ENCODE data around the gene TSKU. TPM values are rescaled to one million over a fixed set of nuclear protein-coding genes. Genes with fewer than 3 reads are reported as not detected.

The TSKU gene
- total RNA-seq, 2 experiments from 2014 or later = 1.5 to 1.8 TPM

DNA sequence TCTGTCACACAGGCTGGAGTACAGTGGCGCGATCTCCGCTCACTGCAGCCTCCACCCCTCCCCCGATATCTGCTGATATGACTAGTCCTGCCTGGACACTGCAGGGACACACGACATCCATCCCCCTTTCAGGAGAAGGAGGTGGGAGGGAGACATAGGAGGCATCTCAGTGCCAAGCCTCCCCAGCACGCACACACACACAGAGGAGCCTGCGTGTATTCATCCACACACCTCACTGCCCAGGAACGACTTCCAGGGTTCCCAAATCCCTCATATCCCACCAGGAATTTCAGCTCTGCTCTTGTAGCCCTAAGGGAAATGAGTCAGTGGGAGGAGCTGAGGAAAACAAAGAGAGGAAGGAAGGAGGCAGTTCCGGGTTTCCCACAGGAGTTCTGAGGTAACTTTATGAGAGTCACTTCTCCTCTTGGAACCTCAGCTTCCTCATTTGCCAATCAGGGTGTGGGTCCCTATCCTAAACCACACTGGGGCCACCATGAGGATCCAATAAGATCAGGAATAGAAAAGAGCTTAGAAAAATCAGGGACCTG is 40.4 kb downstream of the TSKU start:
- Histone ChIP-seq H3K9me3 (ENCODE audit: low read length) (0 out of 2 replicates have a peak, but pooled peaks cover 7% of the 10 kb centered on the region), H3K4me2 (ENCODE audit: low read length) (no peak overlapping the region), H4K20me1 (ENCODE audit: insufficient read depth, low read length) (no peaks in the 10 kb centered on the region), H3K36me3 (ENCODE audit: insufficient read depth, low read length) (no peaks in the 10 kb centered on the region), H3K27ac (ENCODE audit: low read depth, low read length, poor library complexity, severe bottlenecking) (no peak overlapping the region), H3K4me1 (ENCODE audit: insufficient read depth, low read length, poor library complexity, severe bottlenecking) (peaks cover 6% of the 10 kb centered on the region), H3K4me3 (ENCODE audit: low read depth, low read length, poor library complexity, severe bottlenecking) (no peak overlapping the region), H3K79me2 (ENCODE audit: insufficient read depth, low read depth, low read length) (no peaks in the 10 kb centered on the region), H3K9me2 (ENCODE audit: insufficient read depth, low read length) (no peaks in the 10 kb centered on the region), H2AFZ (ENCODE audit: low read length) (no peak overlapping the region)
- no TSS peak for BruUV-seq (replicated peaks)
- CTCF ChIA-PET (ENCODE audit: unreplicated experiment) = no interaction called here
- no peak for DNase-seq (ENCODE audit: low spot score)
- TF ChIP-seq EZH2phosphoT487 (IDR thresholded peaks at IDR 0.05; ENCODE audit: borderline replicate concordance, low read depth, low read length) (no peak), CTCF (conservative IDR thresholded peaks at IDR 0.05; ENCODE audit: low read length) (no peak)
- intact Hi-C loops (cut with micrococcal nuclease; ENCODE audit: unreplicated experiment) = no loop called here
- POLR2A ChIA-PET = no interaction called here

DNA sequence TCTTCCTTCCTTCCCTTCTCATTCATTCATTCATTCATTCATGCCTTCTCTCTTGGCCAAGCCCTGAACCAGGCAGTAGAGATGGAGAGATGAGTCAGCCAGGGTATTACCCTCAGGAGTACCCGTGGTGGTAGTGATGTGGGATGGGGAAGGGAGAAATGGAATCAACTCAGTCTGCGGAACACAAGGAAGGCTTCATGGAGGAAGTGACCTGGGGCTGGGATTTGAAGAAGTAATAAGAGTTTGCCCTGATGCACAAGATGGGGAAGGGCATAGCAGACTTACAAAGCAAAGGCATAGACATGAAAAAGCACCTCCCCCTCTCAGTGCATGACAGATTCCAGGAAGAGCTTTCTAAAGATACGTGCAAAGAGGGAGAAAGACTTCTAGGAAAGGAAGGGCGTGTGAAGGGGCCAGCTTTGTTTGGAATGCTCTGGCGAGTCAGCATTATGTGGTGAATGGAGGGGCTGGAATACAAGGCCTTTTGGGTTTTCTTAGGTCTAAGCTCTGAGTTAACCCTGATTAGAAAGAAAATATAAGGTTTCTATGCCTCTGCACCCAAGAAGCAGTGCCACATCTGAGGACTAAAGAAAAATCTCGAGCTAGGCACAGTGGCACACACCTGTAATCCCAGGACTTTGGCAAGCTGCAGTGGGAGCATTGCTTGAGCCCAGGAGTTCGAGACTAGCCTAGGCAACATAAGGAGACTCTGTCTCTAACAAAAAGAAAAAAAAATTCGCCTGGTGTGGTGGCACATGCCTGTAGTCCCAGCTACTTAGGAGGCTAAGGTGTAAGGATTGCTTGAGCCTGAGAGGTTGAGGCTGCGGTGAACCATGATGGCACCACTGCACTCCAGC is 41.2 kb downstream of the TSKU start:
- intact Hi-C loops (cut with micrococcal nuclease; ENCODE audit: unreplicated experiment) = no loop called here
- Histone ChIP-seq H3K9me2 (ENCODE audit: insufficient read depth, low read length) (no peaks in the 10 kb centered on the region), H3K9me3 (ENCODE audit: low read length) (0 out of 2 replicates have a peak, but pooled peaks cover 7% of the 10 kb centered on the region), H3K4me3 (ENCODE audit: low read depth, low read length, poor library complexity, severe bottlenecking) (no peak overlapping the region), H3K27ac (ENCODE audit: low read depth, low read length, poor library complexity, severe bottlenecking) (no peak overlapping the region), H3K4me1 (ENCODE audit: insufficient read depth, low read length, poor library complexity, severe bottlenecking) (peaks cover 6% of the 10 kb centered on the region), H4K20me1 (ENCODE audit: insufficient read depth, low read length) (no peaks in the 10 kb centered on the region), H2AFZ (ENCODE audit: low read length) (no peak overlapping the region), H3K36me3 (ENCODE audit: insufficient read depth, low read length) (no peaks in the 10 kb centered on the region), H3K79me2 (ENCODE audit: insufficient read depth, low read depth, low read length) (no peaks in the 10 kb centered on the region), H3K4me2 (ENCODE audit: low read length) (no peak overlapping the region)
- CTCF ChIA-PET (ENCODE audit: unreplicated experiment) = no interaction called here
- TF ChIP-seq EZH2phosphoT487 (IDR thresholded peaks at IDR 0.05; ENCODE audit: borderline replicate concordance, low read depth, low read length) = no peak
- TF ChIP-seq CTCF (conservative IDR thresholded peaks at IDR 0.05; ENCODE audit: low read length) = no peak
- POLR2A ChIA-PET = no interaction called here
- no peak for DNase-seq (ENCODE audit: low spot score)
- BruUV-seq (replicated peaks) = no TSS peak

All from OCI-LY7 (cell line).